GM18868 (cell line): ENCODE data around the gene TMEM178B.
"Not testable (repeated sequence)": the region's sequence is repeated elsewhere in the genome, so short reads cannot be mapped to it uniquely, and the experiment has no call there.

Source experiments
- ATAC-seq: cut with Tn5 transposase; IDR thresholded peaks from one replicate; pipeline ENCODE4 v1.9.1; 2021; ENCODE audit warnings: mild to moderate bottlenecking, moderate library complexity; ENCODE audit not compliant: unreplicated experiment

TMEM178B gene

GRCh38 chr7:141301544-141301943, 227.7 kb downstream of the TMEM178B start:
- ATAC-seq = no peak

- no peak for ATAC-seq
Measured at GRCh38 chr7:141302617-141303016, 228.8 kb downstream of the TMEM178B start.

DNA sequence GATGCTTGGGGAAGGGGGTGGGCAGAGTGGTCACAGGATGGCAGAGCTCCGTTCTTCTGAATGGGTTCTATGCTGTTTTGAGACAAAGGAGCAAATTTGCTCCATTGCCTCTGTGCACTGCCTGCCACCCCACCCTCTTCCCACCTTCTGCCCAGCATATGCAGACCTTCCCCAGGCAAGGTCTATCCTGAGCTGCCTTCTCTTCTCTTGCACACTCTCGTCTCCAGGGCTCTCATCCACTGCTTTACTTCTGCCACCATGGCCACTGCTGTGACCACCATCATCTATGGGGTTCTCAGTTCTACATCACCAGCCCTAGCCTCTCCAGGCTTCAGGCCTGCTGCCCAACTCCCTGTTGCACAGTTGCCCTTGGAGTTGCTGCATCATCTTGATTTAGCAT, 230.4 kb downstream of the TMEM178B start:
- no peak for ATAC-seq

GRCh38 chr7:141306081-141306480, 232.2 kb downstream of the TMEM178B start:
- no peak for ATAC-seq

DNA sequence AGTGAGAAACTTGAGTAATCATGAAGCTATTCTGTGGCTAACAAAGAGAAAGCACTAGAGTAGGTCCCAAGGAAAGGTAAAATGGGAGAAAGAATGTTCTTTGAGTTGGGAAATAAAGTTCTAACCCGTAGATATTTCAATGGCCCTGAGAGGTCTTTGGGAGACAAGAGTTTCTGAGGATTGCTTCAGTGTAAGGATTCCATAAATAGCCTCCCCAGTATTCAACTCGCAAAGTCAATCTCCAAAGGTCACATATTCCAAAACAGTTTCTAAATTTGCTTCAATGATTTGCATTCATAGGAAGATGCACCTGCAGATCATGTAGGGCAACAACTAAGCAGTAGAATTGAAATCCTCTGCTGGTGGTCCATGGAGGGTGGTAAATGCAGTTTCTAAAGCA, 238.5 kb downstream of the TMEM178B start:
- ATAC-seq = no peak

DNA sequence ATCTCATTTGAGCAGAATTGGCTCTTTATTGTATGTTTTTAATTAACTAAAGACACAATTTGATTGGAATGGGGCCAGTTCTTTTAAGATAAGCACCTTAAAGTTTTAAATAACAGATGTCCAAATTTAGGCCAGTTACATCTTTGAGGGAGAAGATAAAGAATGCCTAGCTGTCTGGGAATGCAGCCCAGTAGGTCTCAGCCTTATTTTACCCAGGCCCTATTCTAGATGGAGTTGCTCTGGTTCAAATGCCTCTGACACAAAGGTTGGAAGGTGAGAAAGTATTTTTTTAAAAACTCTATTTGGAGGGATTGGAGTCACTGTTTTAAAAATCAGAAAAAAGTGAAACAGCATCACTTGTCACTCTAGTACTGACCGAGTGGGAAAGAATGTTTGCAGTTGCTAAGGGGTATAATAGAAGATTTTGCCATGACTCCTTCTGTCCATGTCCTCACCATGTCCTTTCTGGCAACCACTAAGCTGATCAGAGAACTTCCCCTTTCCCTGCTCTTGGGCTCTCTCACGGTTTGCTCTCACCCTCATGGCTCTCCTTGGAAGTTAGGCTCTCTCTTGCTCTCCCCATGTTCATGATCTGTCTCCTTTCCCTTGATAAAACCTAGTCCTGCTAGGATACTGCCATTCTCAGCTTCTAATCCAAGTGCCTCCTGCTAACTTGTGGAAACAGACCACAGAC, 239.1 kb downstream of the TMEM178B start:
- no peak for ATAC-seq

DNA sequence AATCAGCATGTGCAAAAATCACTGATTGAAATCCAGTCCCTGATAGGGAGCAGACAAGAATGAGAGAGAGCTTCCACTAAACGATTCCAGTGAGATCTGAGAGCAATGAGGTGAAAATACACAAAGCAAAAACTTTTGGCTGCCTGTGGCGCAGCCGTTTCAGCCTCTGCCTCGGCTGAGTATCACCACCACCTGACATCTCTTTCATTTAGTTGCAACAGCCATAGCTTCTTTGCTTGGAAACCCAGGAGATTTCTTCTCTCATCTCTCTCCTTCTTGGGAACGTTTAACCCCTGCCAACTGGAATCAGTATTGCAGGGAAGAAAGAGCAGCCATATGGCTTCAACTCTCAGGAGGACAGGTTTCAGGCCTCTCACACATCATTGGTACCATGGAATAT, 240.0 kb downstream of the TMEM178B start:
- no peak for ATAC-seq

DNA sequence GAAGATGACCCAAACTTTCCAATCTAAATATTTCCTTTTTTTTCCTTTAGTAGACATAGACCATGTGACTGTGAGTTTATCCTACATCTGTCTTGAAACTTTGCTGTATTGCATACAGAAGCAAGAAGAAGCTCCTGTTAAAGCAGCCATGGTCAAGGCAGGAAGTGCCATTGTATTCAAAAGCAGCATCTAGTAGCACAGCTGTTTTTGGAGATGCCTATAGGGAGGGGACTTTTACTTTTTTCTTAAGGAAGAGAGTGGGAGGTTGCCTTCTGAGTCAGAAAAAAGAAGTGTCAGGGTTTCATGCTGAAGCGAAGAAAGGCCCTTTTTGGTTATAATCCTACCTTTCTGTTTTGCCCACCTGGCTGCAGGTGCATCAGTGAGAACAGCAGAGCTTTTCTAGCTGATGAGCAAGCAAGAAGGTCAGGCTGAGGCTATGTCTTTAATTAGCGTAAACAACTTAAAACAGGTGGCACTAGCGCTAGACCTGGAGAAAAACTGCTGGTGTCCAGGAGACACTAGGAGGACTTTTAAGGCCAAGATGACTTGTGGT, 243.2 kb downstream of the TMEM178B start:
- peak; percentile 63 for ATAC-seq

GRCh38 chr7:141320287-141320686, 246.4 kb downstream of the TMEM178B start:
- ATAC-seq = no peak

DNA sequence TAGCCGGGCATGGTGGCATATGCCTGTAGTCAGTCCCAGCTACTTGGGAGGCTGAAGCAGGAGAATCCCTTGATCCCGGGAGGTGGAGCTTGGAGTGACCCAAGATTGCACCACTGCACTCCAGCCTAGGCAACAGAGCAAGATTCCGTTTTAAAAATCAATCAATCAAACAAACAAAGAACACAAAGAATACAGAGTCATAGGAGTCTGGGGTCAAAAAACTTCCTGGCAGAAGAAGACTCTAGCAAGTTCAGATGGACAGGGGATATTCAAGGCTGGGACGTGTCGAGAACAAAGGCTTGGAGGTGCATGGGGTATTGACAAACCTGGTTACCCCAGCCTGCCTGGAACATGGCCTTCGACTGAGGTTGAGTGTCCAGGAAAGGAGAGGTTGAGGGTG, 248.5 kb downstream of the TMEM178B start:
- ATAC-seq = no peak

DNA sequence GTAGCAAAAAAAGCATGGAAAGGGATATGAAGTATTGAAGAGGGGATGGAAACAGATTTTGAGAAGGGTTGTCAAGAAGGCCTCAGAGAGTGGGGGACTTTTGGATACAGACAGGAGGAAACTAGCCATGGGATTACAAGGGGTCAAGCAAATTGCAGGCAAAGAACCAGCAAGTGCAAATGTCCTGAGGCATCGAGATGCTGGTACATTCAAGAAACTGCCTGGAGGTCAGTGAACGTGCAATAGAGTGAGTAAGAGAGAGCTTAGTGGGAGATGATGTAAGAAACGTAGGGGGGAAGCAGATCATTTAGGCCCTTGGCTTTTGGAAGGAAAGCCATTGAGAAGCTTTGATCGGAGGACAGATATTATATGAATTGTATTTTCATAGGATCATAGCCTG, 250.0 kb downstream of the TMEM178B start:
- ATAC-seq = no peak

DNA sequence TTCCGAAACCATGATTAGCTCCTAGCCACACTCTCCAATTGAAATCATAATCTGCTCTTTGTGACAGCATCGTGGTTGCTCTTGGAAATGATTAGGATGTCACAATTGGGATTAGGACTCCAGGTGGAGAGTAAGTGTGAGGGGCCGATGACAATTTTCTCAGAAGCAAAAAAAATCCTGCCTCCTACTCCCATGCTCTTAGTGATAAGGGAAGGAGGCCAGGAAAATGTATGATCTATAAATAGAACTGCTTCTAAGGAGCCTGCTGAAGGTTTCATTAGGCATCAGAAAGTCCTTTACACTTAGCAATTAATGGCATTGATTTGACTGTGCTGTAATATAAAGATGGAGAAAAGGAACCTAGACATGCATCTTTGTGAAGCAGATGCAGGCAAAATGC, 251.0 kb downstream of the TMEM178B start:
- ATAC-seq = no peak

DNA sequence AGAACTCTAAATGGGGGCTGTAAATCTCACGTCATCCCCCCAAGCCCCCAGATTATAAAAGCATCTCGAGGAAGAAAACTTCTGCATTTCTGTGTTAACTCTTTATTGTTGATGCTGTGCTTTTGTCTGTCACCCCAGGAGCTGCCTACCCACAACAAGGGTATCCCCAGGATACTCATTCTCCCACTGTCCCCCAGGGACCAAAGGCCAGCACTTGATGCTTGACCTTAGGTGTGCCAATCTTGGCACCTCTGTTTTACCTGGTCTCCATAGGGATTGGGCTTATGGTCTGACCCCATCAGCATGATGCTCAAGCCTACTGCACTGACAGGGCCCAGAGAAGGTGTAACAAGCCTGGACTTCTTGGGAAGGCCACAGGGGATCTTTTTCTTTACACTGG, 251.4 kb downstream of the TMEM178B start:
- ATAC-seq = no peak

GRCh38 chr7:141328290-141328689, 254.4 kb downstream of the TMEM178B start:
- no peak for ATAC-seq

DNA sequence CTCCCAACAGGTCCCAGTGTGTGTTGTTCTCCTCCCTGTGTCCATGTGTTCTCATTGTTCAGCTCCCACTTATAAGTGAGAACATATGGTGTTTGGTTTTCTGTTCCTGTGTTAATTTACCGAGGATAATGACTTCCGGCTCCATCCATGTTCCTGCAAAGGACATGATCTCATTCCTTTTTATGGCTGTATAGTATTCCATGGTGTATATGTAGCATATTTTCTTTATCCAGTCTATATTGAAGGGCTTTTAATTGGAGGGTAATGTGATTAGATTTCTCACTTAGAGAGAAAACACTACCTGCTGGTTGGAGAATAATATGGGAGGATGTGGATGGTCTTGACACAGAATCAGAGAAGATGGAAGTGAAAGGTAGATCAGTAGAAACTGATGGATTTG, 256.4 kb downstream of the TMEM178B start:
- not testable (repeated sequence) for ATAC-seq

- ATAC-seq = no peak
Measured at GRCh38 chr7:141333459-141333858, 259.6 kb downstream of the TMEM178B start.

GRCh38 chr7:141335164-141335563, 261.3 kb downstream of the TMEM178B start:
- ATAC-seq = no peak

DNA sequence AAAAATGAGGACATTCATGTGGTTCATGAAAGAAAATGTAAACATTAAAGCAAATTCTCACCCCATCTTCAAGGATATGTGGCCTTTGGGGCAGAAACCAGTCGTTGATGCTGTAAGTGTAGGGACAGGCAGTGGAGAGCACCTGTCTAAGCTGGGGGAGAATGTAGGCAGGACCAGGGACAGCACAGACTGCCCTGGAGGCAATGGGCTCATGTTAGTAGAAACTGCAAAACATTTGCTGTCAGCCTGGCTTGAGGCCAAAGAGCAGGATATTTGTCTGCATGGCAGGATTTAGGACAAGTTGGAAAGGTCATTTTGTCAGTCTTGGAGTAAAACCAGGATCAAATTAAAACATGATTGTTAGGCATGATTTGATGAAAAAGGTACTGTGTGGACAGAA, 265.7 kb downstream of the TMEM178B start:
- no peak for ATAC-seq

- no peak for ATAC-seq
Measured at GRCh38 chr7:141340991-141341390, 267.1 kb downstream of the TMEM178B start.

- no peak for ATAC-seq
Measured at GRCh38 chr7:141342621-141343408, 269.0 kb downstream of the TMEM178B start.

- no peak for ATAC-seq
Measured at GRCh38 chr7:141344153-141344935, 270.5 kb downstream of the TMEM178B start.
